NCI-H2029 (cell line): Measurements from ENCODE around the gene GRB10.
"Not testable (repeated sequence)": the region's sequence is repeated elsewhere in the genome, so short reads cannot be mapped to it uniquely, and the experiment has no call there.

Experiments
- DNase-seq: peaks from one replicate; lab custom pipeline; 2025; lab: John Stamatoyannopoulos, UW

Gene GRB10

DNA sequence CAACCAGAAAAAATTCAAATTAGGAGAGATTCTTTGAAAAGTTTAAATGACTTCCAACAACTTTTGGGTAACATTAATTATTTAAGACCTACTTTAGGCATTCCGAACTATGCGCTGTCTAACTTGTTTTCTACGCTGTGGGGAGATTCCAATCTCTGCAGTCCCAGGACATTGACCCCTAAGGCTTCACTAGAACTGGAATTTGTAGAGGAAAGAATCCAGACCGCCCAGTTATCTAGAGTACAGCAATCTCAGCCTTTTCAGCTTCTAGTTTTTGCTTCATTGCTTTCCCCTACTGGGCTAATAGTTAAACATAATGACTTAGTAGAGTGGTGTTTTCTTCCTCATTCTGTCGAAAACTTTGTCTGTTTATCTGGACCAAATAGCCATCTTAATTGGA, 202.6 kb downstream of the GRB10 start:
- DNase-seq = no peak

DNA sequence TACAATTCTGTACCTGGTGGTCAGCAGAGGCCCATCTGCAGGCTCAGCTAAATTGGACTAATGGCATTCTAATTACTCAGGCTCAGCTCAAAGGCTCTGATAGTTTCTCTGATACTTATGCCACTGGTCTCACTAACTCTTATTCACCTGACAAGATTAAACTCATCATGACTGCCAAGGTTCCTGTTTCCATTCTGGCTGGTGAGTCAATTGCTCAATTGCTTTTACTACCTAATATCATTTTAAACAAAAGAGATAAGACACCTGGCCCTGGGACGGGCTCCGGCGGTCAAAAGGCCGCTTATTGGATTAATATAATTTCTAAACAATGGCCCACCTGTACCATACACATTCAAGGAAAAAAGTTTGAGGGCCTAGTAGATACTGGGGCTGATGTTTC, 204.6 kb downstream of the GRB10 start:
- not testable (repeated sequence) for DNase-seq

DNA sequence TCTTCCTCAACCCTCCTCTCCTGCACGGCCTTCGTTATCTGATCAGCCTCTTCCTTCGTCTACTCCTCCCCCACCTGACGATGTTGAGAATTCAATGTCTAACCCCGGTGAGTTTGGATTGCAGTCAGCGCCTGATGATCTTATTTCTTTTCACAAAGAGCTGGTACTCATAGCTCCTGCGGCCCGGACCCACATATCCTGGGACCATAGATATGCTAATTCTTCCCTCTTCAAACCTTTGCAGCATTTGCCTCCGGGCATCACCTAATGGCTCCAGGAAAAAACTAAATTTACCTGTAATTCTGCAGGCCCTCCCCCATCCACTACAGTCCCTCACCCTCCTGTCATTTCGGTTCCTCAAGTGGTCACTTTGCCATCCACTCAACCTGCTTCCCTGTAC, 205.1 kb downstream of the GRB10 start:
- DNase-seq = no peak

DNA sequence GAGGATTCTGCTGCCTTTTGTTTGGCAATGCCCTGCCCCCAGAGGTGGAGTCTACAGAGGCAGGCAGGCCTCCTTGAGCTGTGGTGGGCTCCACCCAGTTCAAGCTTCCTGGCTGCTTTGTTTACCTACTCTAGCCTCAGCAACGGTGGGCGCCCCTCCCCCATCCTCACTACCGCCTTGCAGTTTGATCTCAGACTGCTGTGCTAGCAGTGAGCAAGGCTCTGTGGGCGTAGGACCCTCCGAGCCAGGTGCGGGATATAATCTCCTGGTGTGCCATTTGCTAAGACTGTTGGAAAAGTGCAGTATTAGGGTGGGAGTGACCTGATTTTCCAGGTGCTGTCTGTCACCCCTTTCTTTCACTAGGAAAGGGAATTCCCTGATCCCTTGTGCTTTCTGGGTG, 206.3 kb downstream of the GRB10 start:
- DNase-seq = not testable (repeated sequence)

DNA sequence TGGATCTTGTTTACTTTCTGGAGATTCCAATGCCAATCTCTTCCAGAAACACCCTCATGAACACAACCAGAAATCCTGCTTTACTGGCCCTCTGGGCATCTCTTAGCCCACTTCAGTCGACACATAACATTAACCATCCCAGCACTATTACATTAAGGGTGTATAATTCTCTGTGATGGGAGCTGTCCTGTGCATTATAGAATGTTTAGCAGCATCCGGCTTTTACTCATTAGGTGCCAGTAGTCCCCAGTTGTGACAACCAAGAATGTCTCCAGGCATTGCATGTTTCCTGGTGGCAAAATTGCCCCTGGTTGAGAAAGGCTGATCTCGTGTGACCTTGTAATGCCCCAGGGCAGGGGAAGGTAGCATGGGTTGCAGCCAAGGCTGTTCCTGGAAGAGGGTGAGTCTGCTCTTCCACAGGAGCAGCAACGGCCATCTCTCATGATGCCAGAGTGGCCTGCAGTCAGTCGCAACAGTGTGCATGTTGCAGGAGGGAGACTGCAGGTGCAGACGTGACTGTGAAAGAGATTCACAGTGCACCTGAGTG, 214.9 kb downstream of the GRB10 start:
- no peak for DNase-seq

DNA sequence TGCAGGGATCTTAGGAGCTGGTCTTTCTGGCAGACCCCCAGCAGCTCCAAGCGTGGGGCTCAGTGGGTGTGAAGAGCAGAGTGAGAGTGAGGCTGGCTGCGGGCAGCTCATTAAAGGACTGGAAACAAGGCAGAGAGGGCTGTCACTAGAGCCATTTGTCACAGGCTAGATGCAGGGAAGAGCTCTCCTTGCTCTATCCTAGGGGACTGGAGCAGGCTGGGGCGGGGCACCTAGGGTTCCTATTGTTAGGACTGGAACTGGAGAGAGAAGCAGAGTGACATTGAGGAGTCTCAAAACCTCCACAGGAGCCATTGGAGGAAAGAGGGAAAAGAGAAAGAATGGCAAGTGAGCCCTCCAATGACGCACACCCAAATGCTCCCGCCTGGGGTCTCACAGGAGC, 216.7 kb downstream of the GRB10 start:
- DNase-seq = no peak

DNA sequence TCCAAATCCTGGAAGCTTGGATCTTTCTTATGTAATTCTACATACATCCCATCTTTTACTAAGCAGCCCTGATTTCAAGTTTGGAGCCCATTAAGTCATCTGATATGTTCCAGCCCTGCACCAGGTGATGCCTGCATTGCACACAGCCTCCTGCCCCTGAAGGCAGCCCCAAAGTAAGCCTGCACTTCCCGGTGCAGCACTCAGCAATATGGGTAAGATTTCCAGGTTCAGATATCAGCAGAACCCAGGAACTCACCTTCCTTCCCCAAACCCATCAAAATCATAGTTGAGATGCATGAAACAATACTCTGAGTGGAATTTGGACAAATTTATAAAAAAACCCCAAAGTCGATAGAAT, 217.2 kb downstream of the GRB10 start:
- no peak for DNase-seq

DNA sequence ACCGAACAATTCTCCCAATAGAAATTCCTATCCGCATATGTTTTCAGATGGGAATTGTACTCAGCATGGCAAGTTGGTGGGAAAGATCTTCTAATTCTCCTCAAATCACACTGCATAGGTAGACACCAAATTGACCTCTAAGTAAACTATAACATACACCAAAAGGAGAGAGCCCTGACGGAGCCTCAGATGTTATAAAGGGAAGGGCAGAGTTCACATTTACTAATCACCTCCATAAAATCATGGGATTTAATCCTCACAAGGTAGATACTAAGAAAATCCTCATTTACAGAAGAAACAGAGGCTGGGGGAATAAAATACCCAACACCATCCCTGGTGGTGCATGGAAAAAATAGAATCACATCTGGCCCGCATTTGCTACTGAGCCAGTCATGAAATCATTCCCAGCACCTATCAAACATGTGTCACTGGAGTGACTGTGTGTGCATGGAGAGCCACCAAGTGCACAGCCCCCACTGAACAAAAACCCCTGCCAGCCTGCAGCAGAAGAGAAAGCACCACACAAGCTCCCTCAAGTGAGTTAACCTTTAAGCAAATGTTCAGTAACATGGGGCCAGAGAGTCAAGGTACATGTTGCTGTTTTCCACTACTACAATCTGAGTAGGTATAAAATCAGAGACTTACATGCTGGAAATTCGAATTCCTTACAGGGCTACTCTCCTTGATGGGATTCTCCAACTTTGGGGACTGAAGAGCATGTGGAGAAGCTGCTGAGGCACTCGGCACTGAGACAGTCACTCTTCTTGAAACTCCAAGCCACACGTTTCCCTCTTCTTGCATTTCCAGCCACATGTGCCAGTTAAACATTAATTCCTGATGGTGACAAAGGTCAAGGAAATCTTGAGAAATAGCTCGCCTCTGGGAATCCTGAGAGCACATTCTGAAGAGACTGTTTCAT, 217.8 kb downstream of the GRB10 start, which contains the start of gene DDC:
Gene DDC, minus strand, starts transcription at position 766 of the 919 bp plus-strand sequence. CDS start 21,320 bp downstream, outside the sequence.
- DNase-seq = no peak

DNA sequence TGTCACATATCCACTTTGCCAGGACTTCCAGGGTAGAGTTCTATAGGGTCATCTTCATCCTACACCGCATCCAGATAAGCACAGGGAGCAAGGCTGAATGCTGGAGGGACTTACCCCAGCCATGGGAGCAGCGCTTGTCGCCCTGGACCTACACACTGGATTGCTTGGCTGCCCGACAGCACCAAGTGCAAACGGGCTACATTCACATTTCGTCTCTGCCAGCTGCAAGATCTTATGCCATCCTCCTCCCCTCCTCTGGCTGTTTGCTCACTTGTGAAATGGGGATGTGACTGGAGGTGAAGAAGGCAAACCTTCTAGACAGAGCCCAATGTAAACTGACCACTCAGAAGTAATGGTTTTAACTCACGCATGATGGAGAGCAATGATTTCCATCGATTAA, 218.5 kb downstream of the GRB10 start:
- no peak for DNase-seq

DNA sequence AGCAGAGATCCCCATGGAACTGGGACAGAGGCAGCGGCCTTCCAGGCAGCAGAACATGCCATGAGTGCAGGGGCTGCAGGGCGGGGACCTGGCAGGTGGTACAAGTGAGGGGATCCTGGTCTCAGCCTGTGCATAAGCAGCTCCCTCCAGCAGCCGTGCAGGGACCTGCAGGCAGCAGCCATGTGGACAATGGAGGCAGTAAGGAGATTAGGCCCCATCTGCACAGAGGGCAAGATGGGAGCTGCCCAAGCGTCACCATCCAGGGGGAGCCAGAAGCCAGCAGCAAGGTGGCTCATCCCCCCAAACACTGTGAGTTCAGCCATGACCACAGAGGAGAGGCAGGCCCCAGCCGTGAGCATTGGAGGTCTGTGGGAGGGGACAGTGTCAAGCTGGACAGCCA, 220.6 kb downstream of the GRB10 start:
- DNase-seq = no peak

DNA sequence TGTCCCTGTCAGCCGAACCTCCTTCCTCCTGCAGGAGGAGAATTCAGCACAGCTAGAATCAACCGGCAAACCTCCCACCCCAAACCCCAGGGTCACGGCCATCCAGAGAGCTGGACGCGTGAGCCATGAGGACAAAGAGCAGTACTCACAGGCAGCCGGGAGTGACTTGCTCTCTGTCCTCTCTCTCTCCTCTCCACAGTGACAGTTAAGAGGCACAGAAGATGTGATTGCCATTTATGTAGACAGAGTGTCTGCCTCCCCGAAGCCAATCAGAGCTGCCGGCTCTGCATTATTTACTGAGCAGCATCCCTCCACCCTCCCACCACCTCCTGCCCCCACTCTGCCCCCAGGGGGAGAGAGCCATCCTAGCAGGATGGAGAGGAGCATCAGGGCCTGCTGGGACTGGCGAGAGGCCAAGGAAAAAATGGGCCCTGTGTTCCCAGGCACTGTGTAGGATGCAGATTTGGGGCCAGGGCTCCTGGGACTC, 221.8 kb downstream of the GRB10 start:
- peak; percentile 73 for DNase-seq

DNA sequence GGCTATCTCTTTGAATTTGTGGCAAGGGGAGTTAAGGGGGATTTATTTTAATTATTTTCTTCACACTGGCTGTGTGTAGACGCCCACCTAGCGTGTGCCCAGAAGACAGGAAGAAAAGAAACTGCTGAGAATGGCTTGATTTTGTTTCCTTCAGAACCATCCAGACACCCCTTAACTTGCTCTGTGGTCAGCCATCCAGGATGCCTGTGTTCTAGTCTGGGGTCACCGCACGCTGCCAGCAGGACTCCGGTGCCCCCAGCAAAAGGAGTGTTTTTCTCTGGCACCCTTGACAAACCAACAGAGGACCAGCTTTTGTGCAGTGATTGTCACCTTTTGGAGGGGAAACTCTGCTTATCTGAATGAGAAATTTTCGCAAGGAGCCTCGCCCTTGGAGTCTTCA, 222.8 kb downstream of the GRB10 start:
- no peak for DNase-seq

DNA sequence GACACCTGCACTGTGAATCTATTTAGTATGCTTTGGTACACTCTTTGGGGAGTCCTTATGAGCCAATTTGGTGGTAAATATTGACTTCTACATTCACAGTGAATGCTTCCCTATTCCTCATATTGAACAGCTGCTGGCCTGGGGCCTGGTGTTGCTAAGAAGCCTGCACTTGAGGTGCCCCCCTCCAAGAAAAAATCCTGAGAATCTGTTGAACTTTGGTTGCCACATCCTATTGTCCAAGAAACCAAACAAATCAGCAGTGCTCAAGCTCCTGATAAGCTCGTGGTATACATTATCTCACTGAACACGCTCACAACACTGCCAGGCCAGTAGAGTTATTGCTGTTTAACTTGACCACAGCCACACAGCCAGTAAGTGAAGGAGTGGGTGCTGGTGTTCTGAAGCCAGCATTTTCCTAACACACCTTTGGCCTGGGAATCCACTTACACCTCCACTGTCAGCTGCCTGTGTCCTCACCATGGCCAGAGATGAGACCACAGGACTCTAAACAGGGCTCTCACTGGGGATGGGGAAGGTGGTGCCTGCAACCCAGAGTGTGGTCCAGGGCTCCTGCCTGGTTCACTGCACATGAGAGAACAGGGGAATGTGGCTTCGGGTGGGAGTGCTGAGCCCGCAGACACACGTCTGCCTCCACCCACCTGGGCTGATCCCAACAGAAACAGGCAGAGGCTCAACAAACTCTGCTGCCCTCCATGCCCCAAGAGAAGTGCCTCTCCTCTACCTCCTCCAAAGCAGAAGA, 224.2 kb downstream of the GRB10 start:
- DNase-seq = peak; percentile 91

DNA sequence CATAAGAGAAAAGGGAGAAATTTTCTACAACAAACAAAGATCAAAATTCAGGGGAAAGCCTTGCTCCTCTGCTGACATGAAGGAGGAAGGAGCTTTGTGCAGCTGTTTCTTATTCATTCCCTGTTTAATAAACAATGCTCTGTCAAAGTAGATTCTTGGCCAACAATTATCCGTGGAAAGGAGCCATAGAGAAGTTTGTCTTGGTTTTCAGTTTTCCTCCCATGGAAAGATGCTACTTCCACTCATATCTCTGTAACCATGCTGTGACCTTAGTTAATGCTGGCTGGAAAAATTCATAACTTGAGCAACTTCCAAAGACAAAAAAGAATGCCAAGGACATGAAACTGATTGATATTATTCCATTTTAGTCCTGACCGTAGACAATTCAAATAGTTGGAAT, 225.6 kb downstream of the GRB10 start:
- DNase-seq = no peak

DNA sequence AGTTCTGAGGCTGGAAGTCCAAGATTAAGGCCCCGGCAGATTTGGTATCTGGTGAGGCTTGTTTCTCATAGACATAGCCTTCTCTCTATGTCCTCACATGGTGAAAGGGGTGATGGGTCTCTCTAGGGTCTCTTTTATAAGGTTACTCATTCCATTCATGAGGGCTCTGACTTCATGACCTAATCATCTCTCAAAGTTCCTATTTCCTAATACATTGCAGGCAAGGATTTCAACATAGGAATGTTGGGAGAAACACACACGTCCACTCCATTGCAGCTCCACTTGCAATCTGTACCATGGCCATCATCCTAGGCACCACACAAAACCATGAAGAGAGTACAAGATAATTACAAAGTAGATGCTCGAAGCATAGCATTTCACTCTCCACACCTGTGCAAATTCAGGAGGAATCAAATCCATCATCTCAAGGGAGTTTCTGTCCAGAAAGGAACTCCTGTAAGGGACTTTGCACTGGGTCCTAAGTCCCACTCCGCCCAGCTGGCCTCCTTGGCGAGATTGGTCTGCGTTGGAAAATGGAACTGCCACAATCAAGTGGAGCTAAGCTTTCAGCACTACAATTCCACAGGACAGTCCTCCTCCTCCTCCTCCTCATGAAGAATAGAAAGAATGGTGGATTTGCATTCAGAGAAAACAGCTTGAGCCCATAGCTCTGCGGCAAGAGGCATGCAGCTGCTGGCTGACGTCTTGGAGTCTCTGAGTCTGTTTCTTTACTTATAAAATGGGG, 226.3 kb downstream of the GRB10 start:
- no peak for DNase-seq

DNA sequence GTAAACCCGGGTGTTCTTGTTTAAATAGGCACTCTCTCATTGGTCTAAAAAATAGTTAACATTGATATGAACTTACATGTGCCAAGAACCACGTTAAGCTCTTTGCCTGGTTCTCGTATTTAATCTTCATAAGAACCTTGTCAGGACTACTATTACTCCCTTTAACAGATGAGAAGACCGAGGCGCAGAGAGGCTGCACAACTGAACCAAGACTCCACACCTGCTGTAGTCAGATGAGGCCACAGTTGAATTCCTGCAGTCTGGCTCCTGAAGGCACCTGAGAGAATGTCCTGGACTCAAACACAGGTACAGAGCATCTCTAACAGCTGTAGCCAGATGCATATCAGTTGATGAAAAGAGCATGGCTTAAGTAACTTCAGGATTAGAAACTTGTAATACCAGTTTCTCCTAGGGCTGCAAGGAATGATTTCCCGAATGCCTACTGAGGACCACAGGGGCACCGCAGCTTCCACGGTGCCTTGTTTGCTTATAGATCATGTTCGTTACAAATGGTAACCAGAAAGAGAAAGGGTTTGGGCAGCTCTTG, 227.0 kb downstream of the GRB10 start:
- DNase-seq = no peak

DNA sequence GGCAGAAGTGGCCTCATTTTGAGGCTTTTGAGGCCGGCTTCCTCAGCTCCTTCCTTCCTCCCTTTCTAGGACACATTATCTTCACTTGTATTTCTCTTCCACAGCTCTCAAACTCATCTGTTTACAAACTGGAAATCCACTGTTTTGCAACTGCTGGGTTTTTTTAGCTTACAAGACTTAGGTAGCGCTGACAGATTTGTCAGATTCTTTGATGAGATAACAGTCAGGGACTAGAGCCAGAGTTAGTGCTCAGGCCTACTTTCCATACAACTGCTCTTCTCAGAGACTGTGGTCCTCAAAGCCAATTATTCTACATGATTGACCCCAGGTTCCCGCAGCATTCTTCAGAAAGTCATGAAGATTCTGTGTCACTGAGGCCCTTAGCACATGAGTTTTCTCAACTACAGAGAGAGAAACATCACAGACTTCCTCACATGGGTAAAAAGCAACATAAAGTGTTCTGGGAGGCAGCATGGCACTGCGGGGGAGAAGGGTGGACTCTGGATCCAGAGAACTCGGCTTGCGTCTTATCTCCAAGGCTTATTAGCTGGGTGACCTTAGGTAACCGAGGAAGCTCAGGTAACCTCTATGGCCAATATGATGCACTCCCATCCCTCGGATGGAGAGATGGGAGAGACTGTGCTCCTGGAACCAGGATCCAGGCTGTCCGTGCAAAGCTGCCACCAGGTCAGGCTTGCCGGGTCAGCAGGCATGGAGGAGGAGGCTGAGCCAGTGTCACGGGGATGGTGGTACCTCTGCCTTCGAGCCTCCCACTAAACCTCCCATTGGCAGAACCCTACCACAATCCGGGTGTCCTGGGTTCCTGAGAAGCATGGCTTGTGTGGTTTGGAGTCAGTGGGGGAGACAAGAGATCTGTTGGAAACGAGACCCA, 228.0 kb downstream of the GRB10 start:
- no peak for DNase-seq

DNA sequence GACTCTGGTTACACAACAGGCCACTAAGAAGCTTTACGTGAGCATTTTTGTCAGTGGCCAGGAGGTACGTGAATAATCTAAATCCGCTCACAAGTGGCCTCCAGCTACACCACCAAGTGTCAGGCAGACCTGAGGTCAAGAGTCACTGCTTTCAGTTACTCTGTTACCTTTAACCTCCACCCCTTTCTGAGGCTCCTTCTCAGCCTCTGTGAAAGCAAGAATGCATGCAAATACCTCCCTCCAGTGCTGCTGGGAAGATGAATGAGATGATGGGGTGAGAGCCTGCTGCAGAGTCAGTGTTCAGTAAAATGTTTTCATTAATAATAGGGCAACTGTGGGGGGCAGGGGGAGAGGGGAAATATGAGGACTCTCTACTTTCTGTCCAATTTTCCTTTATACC, 228.7 kb downstream of the GRB10 start:
- DNase-seq = no peak

DNA sequence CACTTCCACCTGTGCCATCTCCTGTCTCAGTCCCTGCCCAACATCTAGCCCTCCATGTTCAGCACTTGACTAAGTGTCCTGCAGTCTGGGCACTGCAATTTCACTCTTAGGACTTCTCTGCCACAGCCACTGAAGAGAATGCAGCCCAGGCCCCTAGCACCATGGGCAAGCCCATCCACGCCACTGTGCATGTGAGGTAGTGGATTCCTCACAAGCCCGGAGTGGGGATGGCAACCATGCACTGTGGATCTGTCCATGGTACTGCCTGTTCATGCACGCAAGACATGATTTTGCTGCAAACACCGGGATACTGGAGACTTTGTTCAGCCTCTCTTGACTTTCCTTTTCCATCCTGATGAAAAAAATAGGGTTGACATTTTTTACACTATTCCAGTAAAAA, 229.8 kb downstream of the GRB10 start:
- no peak for DNase-seq

DNA sequence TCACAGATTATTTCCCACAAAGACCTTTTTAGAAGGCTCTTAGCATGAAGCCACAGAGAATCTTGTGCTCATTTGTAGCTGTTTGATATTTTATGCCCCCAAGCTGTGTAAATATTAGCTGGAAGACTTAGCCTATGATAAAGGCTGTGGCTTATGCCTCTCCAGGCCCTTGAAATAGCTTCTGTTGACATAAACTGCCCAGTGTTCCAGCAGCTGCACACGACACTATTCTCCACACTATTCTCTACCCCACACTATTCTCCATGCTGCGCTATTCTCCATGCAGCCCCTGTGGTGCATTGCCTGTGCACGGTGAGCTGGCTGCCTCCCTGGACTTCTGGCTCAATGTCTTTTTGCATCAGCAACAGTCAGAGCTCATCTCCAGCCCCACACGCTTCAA, 230.6 kb downstream of the GRB10 start:
- peak; percentile 96 for DNase-seq

DNA sequence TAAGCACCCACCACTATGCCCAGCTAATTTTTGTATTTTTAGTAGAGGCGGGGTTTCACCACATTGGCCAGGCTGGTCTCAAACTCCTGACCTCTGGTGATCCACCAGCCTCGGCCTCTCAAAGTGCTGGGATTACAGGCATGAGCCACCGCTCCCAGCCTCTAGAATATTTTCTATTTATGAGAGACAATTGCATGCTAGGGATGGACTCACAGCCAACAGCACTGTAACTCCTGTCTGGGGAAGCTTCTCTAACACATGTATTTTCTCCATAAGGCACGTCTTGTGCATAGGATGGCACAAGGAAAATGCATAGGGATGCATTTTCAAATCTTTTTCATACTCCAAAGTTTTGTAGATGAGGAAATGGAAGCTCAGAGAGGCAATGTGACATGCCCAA, 237.1 kb downstream of the GRB10 start:
- DNase-seq = not testable (repeated sequence)
